HAP-1 (cell line): ENCODE results near the gene SIX1.

Source experiments
- DNase-seq, 2 experiments: peaks; one replicate each; pipeline ENCODE4 v3.0.0-alpha.2; 2016 to 2020; ENCODE audit warnings: low spot score in 2 of 2
- H3K27me3 ChIP-seq: fragments of 250-450 bp; sonication (Bioruptor Pico); 2 replicates; pipeline ENCODE4 v1.5.1; 2020; ENCODE audit warnings: low read depth, mild to moderate bottlenecking, moderate library complexity
- H3K36me3 ChIP-seq: fragments of 250-450 bp; sonication (Bioruptor Pico); replicated peaks from 2 replicates; pipeline ENCODE4 v1.5.1; 2020; ENCODE audit warnings: mild to moderate bottlenecking
- H3K4me1 ChIP-seq: fragments of 250-450 bp; sonication (Bioruptor Pico); 2 replicates; pipeline ENCODE4 v1.5.1; 2020; ENCODE audit warnings: mild to moderate bottlenecking
- H3K4me3 ChIP-seq: fragments of 250-450 bp; sonication (Bioruptor Pico); 2 replicates; pipeline ENCODE4 v1.5.1; 2020; ENCODE audit warnings: mild to moderate bottlenecking, moderate library complexity
- H3K9me3 ChIP-seq: fragments of 250-450 bp; sonication (Bioruptor Pico); 2 replicates; pipeline ENCODE4 v1.5.1; 2020; ENCODE audit warnings: mild to moderate bottlenecking, moderate library complexity
- in situ Hi-C: fragments of 300-500 bp; cut with MboI; formaldehyde crosslinking; loops from 3 replicates; pipeline ENCODE4 v1.14.3; 2020; ENCODE audit warnings: low sequenced_read_pairs, inconsistent platforms, mixed read lengths

The SIX1 gene

GRCh38 chr14:60643141-60643462 is 6.2 kb downstream of the SIX1 start:
- no peak overlapping the region for H3K4me3 ChIP-seq
- in situ Hi-C loops: loop anchor here (25.0 kb wide), 1 partner anchor 344 kb away; the partner anchor contains the start of genes SLC38A6 and TRMT5
- no peak for DNase-seq
- H3K27me3 ChIP-seq: no peaks in the 10 kb centered on the region
- H3K36me3 ChIP-seq: peaks cover 3% of the 10 kb centered on the region
- peaks cover 7% of the 10 kb centered on the region for H3K4me1 ChIP-seq
- no peaks in the 10 kb centered on the region for H3K9me3 ChIP-seq

GRCh38 chr14:60642270-60643140 is 6.8 kb downstream of the SIX1 start:
- H3K4me1 ChIP-seq: peaks cover 5% of the 10 kb centered on the region
- H3K4me3 ChIP-seq: no peak overlapping the region
- DNase-seq: no peak
- H3K9me3 ChIP-seq: no peaks in the 10 kb centered on the region
- H3K27me3 ChIP-seq: no peaks in the 10 kb centered on the region
- in situ Hi-C loops: loop anchor here (25.0 kb wide), 1 partner anchor 345 kb away; the partner anchor contains the start of genes SLC38A6 and TRMT5
- H3K36me3 ChIP-seq: peaks cover 3% of the 10 kb centered on the region

- H3K27me3 ChIP-seq: no peaks in the 10 kb centered on the region
- in situ Hi-C loops: loop anchor here (25.0 kb wide), 1 partner anchor 345 kb away; the partner anchor contains the start of genes SLC38A6 and TRMT5
Observed at GRCh38 chr14:60641742-60642269, 7.5 kb downstream of the SIX1 start.

GRCh38 chr14:60640859-60641741 is 8.2 kb downstream of the SIX1 start:
- Histone ChIP-seq H3K36me3 (peaks cover 1% of the 10 kb centered on the region), H3K27me3 (no peaks in the 10 kb centered on the region), H3K4me3 (no peak overlapping the region), H3K9me3 (no peaks in the 10 kb centered on the region), H3K4me1 (no peaks in the 10 kb centered on the region; the same call in 1 of the 2 replicates)
- in situ Hi-C loops: loop anchor here (25.0 kb wide), 1 partner anchor 346 kb away; the partner anchor contains the start of genes SLC38A6 and TRMT5
- no peak for DNase-seq

More at GRCh38 chr14:60641742-60642269, 7.5 kb downstream of the SIX1 start:
- H3K36me3 ChIP-seq: peaks cover 3% of the 10 kb centered on the region
- no peak for DNase-seq
- no peaks in the 10 kb centered on the region for H3K9me3 ChIP-seq
- H3K4me3 ChIP-seq: no peak overlapping the region
- H3K4me1 ChIP-seq: no peaks in the 10 kb centered on the region; the same call in none of the 2 replicates

GRCh38 chr14:60639674-60640073 is 9.6 kb downstream of the SIX1 start:
- no peak overlapping the region for H3K4me3 ChIP-seq
- in situ Hi-C loops: loop anchor here (25.0 kb wide), 1 partner anchor 348 kb away; the partner anchor contains the start of genes SLC38A6 and TRMT5
- no peaks in the 10 kb centered on the region; the same call in 1 of the 2 replicates for H3K36me3 ChIP-seq
- H3K4me1 ChIP-seq: no peaks in the 10 kb centered on the region; the same call in 1 of the 2 replicates
- no peak for DNase-seq
- H3K9me3 ChIP-seq: no peaks in the 10 kb centered on the region
- H3K27me3 ChIP-seq: no peaks in the 10 kb centered on the region

GRCh38 chr14:60637479-60638315 is 11.6 kb downstream of the SIX1 start:
- no peaks in the 10 kb centered on the region for H3K27me3 ChIP-seq
- in situ Hi-C loops: loop anchor here (25.0 kb wide), 1 partner anchor 350 kb away; the partner anchor contains the start of genes SLC38A6 and TRMT5
- no peaks in the 10 kb centered on the region for H3K36me3 ChIP-seq
- DNase-seq: no peak
- H3K9me3 ChIP-seq: no peaks in the 10 kb centered on the region
- no peak overlapping the region for H3K4me3 ChIP-seq
- peaks cover 3% of the 10 kb centered on the region; the same call in 1 of the 2 replicates for H3K4me1 ChIP-seq

DNA sequence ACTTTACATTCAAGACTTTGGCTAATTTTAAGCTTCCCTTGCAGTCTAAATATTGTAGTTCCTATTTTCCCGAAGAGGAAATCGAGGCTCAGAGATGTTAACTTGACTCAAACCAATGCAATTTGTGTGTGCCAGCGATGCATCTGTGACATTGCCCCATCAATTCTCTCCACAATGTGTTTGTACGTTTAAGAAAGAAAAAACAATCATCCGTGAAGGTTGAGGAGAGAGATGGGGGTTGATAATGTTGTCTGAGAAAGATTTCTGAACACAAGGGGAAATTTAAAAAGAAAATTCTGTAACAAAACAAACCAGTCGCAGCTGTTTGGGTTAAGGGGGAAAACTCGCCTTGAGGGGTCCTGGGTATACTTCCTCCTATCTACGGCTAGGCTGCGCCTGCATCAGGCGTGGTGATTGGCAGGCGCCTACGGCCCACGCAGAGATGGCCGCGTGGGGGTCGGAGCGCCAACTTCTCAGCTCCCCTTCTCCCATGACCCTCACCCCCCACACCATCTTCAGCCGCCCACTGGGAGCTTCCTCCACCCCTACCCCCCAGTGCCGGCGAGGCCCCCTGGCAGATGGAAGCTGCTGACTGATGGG is 12.3 kb downstream of the SIX1 start:
- DNase-seq: no peak
- Histone ChIP-seq H3K4me3 (no peak overlapping the region), H3K9me3 (no peaks in the 10 kb centered on the region), H3K27me3 (no peaks in the 10 kb centered on the region), H3K4me1 (peaks cover 3% of the 10 kb centered on the region; the same call in 1 of the 2 replicates), H3K36me3 (no peaks in the 10 kb centered on the region)
- in situ Hi-C loops: loop anchor here (25.0 kb wide), 1 partner anchor 350 kb away; the partner anchor contains the start of genes SLC38A6 and TRMT5

- DNase-seq: no peak
- H3K27me3 ChIP-seq: no peaks in the 10 kb centered on the region
- in situ Hi-C loops: loop anchor here (25.0 kb wide), 1 partner anchor 353 kb away; the partner anchor contains the start of genes SLC38A6 and TRMT5
Observed at GRCh38 chr14:60634153-60634552, 15.1 kb downstream of the SIX1 start.

GRCh38 chr14:60632777-60633176 is 16.5 kb downstream of the SIX1 start:
- Histone ChIP-seq H3K36me3 (no peaks in the 10 kb centered on the region), H3K4me3 (no peak overlapping the region), H3K9me3 (no peaks in the 10 kb centered on the region), H3K27me3 (no peaks in the 10 kb centered on the region), H3K4me1 (peaks cover 3% of the 10 kb centered on the region; the same call in 1 of the 2 replicates)
- DNase-seq: peak in 1 of 2 experiments; percentile 58
- in situ Hi-C loops: loop anchor here (25.0 kb wide), 1 partner anchor 355 kb away; the partner anchor contains the start of genes SLC38A6 and TRMT5

More at GRCh38 chr14:60634153-60634552, 15.1 kb downstream of the SIX1 start:
- Histone ChIP-seq H3K36me3 (no peaks in the 10 kb centered on the region), H3K4me1 (peaks cover 3% of the 10 kb centered on the region; the same call in 1 of the 2 replicates), H3K9me3 (no peaks in the 10 kb centered on the region), H3K4me3 (no peak overlapping the region)

- in situ Hi-C loops: loop anchor here (25.0 kb wide), 1 partner anchor 355 kb away; the partner anchor contains the start of genes SLC38A6 and TRMT5
- no peak for DNase-seq
- no peaks in the 10 kb centered on the region for H3K36me3 ChIP-seq
- H3K27me3 ChIP-seq: no peaks in the 10 kb centered on the region
- H3K9me3 ChIP-seq: no peaks in the 10 kb centered on the region
- H3K4me1 ChIP-seq: peaks cover 3% of the 10 kb centered on the region; the same call in 1 of the 2 replicates
- no peak overlapping the region for H3K4me3 ChIP-seq
Observed at GRCh38 chr14:60632257-60632656, 17.0 kb downstream of the SIX1 start.

- Histone ChIP-seq H3K4me1 (peaks cover 3% of the 10 kb centered on the region; the same call in 1 of the 2 replicates), H3K36me3 (no peaks in the 10 kb centered on the region), H3K9me3 (no peaks in the 10 kb centered on the region), H3K4me3 (no peak overlapping the region), H3K27me3 (no peaks in the 10 kb centered on the region)
- in situ Hi-C loops: loop anchor here (25.0 kb wide), 1 partner anchor 355 kb away; the partner anchor contains the start of genes SLC38A6 and TRMT5
- DNase-seq: no peak
Observed at GRCh38 chr14:60631842-60632241, 17.4 kb downstream of the SIX1 start.

DNA sequence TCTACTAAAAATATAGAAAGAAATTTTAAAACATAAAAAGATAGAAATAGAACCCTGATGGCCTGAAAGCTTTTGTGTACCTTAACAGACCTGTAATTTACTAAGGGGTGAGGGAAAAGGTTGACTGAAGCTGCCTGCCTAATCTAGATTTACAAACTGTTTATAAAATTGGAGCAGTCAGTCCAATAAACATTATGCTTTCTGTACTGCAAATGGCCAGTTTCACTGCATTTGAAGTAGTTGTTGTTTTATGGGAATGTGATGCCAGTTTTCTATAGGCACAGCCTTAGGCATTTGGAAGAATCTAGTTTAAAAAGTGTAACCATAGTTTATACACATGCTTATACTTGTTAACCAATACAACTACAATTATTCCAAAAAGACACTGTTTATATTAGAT is 19.1 kb downstream of the SIX1 start:
- in situ Hi-C loops: loop anchor here (25.0 kb wide), 1 partner anchor 357 kb away; the partner anchor contains the start of genes SLC38A6 and TRMT5
- H3K36me3 ChIP-seq: no peaks in the 10 kb centered on the region
- DNase-seq: no peak
- no peak overlapping the region for H3K4me3 ChIP-seq
- H3K9me3 ChIP-seq: no peaks in the 10 kb centered on the region
- H3K4me1 ChIP-seq: peaks cover 3% of the 10 kb centered on the region; the same call in 1 of the 2 replicates
- H3K27me3 ChIP-seq: no peaks in the 10 kb centered on the region
